HL-60/S4 treated with retinoic acid at 250 ng/mL for 4 days and 3 days (cell line): ENCODE measurements around the gene TTLL10.
"Not testable (repeated sequence)": the region's sequence is repeated elsewhere in the genome, so short reads cannot be mapped to it uniquely, and the experiment has no call there.

Experiments
- in situ Hi-C: fragments of 300-500 bp; cut with MboI; formaldehyde crosslinking; loops from 2 replicates; pipeline ENCODE4 v1.7.0; 2022; ENCODE audit warnings: low sequenced_read_pairs

Gene TTLL10

DNA sequence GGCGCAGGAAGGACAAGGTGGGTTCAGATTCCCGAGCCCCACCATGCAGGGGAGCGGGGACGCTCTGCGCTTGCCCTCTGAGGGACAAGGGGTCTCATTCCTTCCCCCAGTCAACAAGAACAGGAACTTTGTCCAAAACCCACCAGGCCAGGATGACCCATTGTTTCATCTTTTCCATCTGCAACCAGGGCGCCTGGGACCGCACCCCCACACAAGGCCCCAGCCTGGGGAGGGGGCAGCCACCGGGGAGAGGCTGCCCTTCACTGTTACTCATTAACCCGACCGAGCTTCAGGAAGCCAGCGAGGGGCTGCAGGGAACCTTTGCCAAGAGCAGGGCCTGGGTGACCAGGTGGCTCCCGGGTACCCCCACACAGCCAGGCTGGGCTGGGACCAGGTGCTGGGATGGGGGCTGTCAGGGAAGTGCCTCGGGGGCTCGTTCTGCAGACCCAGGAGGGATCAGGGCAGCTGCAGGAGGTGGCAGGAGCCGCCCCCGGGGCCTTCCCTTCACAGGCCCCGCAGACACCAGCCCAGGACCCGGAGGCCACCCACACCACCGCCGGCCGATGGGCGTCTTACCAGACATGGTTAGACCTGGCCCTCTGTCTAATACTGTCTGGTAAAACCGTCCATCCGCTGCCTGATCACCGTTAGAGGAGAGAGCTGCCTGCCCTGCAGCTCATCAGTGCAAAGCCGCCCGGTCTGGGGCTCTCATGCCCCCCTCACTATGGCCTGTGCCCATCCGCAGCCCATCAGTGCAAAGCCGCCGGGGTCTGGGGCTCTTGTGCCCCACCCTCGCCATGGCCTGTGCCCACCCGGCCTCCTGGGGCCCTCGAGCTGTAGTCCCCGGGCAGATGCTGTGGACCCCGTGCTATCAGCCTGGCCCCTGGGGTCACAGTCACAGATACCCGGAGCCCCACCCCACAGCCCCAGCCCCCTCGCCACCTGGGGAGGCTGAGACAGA is 4.9 kb upstream of the TTLL10 start:
- in situ Hi-C loops, result no loop called here

DNA sequence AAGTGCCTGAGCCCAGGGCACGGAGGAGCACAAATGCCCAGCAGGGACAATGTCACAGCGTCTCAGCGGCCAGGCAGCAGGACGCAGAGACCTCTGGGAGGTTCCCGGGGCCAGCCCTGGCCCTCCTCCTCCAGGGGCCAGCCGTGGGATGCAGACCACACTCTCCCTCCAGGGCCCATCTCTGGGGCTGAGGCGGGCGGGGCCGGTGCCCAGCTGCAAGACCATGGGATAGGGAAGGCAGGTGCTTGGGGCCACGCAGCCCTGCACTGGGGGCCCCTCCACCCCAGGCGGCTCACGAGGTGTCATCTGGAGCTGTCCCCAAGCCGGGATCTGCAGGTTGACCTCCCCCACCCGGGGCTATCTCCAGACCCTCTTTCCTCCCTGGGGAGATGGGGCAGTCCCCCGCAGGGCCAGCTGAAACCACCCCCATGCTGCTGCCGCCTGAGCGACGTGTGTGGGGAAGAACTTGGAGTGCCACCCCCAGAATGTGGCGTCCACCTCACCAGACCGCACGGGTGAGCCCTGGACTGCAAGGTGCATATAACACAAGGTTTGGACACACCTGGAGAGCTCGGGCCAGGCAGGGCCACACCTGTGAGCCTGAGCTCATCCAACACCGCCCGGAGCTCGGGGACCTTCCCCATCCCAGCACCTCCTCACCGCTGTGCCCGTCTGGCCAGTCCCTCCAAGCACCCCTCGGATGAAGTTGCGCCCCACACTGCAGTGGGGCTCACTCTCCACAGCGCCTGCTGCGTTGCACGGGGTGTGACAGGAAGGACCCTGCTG is 4.1 kb upstream of the TTLL10 start:
- in situ Hi-C loops, result no loop called here

DNA sequence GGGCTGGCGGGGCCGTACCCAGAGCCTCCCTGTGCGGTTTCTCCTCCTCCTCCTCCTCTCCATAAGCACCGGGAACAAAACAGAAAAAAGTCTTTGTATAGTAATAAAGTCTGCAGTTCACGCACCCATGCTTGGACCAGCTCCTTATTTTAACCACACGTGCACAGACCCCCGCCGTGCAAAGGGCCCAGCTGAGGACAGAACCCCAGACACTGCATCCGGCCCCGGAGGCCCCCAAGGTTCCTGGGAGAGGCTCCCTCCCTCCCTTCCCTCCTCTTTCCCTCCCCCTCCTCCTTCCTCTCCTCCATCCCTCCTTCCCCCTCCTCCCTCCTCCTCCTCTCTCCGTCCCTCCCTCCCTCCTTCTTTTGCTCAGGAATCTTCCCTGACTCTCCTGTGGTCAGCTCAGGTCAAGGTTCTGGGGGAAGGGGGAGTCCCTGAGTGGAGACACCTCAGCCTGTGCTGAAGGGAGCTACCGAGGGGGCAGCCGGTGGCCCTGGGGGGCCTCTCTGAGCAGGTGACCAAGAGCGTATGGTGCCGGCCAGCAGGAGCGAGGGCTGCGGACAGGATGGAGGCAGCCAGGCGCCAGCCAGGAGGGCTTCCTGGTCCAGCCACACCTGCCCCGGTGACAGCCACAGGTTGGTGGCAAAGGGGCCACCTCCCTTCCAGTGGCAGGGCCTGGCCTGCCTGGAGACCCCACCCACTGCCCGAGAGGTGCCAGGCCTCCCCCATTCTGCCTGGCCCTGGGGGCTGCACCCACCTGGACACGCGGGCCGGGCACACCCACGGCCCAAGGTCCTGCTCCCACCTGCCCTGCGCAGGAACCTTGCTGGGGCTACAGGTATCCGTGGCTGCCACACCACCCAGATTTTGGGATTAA is 3.2 kb upstream of the TTLL10 start:
- in situ Hi-C loops, result no loop called here

- in situ Hi-C loops, result no loop called here
Observed at GRCh38 chr1:1171161-1171545, 2.5 kb upstream of the TTLL10 start.

- in situ Hi-C loops, result no loop called here
Observed at GRCh38 chr1:1171546-1172340, 1.9 kb upstream of the TTLL10 start.

DNA sequence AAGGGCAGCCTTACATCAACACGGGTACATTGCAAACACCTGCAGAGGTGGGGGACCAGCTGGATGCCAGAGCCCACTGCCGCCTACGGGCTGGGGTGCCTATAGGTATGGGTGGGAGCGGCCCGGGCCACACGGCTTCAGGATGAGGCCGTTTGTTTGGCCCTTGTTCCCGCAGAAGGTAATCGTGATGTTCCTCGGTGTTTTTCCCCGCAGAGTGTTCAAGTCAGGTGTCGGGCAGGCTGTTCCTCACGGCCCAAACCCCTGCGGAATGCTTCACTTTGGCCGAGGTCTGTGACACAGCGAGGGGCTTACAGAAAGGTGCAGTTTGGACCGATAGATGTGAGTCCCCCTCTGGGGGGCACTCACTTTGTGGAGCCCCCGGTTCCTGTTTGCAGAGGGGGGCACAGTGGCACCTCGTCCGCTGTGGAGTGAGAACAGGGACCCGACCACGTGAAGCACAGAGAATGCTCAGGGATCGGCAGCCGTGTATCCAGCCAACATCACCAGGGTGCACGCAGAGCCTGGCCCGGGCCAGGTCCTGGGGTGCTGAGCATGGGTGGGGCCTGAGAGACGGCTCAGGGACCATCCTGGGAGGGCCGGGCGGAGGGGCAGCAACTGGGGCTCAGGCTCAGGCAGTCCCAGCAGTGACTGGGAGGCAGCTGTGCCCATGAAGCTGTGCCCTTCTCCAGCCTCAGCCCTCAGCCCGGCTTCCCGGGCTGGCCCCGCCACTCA is 453 bp upstream of the TTLL10 start:
- in situ Hi-C loops, result no loop called here

- in situ Hi-C loops, result no loop called here
Observed at GRCh38 chr1:1175221-1176062, 1.8 kb downstream of the TTLL10 start.

DNA sequence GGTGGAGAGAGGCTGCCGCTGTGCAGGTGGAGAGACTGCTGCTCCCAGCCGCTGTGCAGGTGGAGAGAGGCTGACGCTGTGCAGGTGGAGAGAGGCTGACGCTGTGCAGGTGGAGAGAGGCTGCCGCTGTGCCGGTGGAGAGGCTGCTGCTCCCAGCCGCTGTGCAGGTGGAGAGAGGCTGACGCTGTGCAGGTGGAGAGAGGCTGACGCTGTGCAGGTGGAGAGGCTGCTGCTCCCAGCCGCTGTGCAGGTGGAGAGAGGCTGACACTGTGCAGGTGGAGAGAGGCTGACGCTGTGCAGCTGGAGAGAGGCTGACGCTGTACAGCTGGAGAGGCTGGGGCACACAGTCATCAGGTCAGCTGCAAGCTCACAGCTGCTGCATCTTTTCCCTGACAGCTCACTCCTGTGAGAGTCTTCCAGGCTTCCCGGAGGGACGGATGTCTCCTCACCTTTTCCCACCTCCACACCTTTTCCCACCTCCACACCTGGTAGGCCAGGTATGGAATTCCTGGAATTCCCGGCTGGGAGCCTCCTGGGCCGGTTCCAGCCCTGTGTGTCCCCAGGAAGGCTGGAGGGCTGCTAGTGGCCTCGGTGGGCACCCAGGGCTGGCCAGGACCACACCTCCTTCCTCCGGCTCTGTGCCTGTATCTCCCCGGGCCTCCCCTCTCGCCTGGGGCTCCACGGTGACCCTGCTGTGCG is 2.5 kb downstream of the TTLL10 start:
- in situ Hi-C loops, result not testable (repeated sequence)

DNA sequence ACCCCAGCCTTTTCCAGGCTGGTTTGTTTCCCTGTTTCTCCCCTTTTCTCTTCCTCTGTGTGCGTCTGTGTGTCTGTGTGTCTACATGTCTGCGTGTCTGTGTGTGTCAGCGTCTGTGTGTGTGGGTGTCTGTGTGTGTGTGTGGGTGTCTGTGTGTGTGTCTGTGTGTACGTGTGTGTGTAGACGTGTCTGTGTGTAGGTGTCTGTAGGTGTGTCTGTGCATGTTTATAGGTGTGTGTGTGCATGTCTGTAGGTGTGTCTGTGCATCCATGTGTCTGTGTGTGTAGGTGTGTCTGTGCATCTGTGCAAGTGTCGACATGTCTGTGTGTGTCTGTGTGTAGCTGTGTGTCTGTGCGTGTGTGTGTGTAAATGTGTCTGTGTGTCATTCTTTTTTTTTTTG is 3.3 kb downstream of the TTLL10 start:
- in situ Hi-C loops, result no loop called here

GRCh38 chr1:1177452-1178206 is 3.9 kb downstream of the TTLL10 start:
- in situ Hi-C loops, result no loop called here

DNA sequence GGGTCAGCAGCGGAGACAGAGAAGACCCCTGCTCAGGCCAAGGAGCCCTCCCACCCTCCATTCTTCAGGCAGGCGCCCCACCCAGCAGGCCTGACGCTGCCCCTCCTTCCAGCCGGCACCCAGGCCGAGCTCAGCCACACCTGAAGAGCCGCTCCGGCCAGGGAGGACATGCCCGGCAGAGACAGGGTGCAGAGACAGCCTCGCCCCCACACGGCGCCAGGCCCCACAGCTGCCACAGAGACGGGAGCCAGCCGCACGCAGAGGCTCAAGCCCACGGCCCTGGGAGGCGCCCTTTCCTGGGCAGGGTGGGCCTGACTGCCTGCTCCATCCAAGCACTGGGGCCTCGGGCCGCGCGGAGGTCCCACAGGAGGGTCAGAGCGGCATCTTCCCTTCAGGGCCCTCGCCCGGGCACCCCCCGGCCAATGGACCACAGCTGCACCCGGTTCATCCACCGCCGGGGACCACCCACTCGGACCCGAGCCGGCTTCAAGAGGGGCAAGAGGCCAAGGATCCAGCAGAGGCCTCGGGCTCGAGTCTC is 5.2 kb downstream of the TTLL10 start:
- in situ Hi-C loops, result no loop called here

DNA sequence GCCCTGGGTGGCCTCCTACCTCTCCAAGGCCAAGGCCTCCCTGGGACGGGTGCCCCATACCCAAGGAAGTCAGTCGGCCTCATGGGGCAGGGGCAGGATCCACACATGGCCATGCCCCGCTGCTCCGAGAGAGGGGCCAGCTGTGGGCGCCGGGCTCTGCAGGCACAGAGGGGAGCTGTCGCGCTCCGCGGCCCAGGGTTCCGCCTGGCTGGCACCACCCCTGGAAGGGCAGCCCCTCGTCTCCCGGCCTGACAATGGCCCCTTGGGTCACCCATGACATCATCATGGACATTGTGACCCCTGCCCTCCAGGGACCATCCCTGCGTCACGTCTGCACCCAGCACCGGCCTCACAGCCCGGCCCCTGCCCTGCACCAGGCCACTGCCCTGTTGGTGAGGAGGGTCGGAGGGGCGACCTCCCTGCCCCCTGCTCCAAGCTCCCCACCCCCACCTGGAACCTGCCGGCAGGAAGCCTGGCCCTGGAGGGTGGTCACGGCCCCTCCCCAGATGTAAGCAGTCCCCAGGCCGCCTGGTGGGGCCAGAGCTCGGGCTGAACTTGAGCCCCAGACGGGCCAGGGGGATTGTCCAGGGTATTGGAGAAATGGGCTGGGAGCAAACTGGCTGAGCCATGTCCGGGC is 5.8 kb downstream of the TTLL10 start:
- in situ Hi-C loops, result no loop called here

GRCh38 chr1:1179983-1180861 is 6.5 kb downstream of the TTLL10 start:
- in situ Hi-C loops, result no loop called here

DNA sequence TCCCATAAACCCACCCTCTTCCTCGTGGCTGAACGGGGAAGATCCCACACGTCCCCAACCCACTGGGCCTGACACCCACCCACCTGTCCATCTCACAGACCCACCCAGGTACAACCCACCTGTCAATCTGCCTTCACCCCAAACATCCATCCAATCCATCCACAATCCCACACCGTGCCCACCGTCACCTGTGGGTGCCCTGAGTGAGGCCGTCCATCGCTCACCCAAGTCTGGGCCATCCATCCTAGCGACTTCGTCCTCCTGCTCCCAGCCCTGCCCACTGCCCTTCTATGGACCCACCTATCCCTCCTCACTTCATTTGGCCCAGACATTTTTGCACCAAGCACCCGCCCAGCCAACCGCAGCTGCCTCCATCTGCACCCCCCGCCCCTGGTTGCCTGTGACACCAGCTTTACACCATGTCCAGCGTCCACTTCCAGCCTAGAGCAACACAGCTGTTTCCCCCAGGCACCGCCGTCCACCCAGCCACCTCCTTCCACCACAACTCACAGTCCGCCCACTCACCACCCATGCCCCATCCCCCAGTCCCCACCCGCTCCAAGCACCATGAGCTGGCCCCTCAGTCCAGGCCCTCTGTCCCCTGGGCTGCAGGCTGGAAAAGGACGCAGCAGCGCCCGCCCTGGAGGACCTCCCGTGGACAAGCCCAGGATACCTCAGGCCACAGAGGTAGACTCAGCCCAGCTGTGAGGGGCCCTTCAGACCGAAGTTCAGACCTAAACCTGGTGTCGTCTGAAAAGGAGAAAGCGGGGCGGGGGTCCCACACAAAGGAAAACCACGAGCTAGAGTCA is 7.7 kb downstream of the TTLL10 start:
- in situ Hi-C loops, result no loop called here

DNA sequence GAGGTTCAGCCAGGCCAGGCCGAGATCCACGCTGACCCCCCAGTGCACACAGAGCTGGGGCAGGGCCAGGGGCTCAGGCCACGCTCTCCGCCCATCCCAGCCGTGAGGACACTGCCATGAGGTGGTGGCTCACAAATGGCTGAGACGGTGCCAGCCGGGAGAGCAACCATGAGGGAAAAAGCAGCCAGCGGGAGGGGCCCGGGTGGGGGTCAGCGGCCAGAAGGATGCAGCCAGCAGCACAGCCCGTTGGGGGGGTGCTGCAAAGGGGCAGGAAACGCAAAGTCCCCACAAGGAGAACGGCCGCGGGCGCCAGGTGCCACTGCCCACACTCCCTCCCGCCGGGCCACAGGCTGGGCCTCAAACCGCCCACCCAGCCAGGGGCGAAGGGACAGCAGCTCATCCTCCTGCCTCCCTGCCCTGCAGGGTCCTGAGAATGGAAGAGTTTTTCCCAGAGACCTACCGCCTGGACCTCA is 8.3 kb downstream of the TTLL10 start:
- in situ Hi-C loops, result no loop called here
